Stimulated activated CD4-positive, alpha-beta T cell treated with anti-CD3 and anti-CD28 coated beads, Interleukin-2, amount 100 ng/mL, for 48 hours (primary cell): ENCODE measurements around the gene FAM174B.

Source experiments
- DNase-seq, 2 donors: peaks; one replicate each; pipeline ENCODE4 v3.0.0-alpha.2; 2020

FAM174B gene

DNA sequence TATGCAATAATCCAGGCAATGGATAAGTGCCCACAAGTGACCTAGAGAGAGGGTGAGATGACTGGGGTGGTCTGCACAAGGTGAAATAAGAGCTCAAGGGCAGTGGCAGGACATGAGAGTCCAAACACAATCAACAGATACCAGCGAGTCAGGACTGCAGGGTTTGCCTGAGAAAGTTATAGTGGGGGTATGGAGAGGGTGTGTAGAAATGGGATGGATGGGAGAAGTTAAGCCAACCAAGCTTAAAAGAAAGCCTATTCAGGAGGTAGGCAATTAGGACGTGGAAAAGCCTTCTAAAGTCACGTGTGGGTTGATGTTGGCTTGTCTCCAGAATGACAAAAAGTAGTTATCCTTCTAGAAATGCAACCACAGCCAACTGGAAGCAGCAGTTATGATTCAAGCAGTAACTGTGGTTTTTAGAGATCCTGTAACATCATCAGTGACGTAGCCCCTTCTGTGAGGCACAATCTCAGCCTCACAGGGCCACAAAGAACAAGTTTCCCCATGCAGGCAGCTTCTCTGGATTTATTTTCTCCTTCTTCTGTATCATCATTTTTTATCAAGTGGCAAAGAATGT, 56.1 kb downstream of the FAM174B start:
- DNase-seq: no peak

GRCh38 chr15:92597548-92597947, 58.0 kb downstream of the FAM174B start:
- no peak for DNase-seq

DNA sequence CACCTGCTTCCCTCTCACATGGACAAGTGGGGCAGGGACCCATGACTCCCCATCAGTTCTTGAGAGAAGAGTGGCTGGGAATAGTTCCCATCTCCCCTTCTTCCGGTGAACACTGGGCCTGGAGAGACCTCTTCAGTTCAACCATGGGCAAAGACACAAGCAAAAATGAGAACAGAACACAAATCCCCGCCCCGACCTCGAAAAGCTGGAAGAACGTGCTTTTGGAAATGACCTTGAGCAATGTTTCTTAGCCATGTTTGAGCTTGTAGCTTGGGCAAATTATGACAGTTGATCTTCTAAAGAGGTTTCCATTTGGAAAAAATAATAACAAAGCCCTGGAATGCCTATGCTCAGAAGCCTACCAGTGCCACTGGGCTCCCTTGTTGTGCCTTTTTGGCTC, 59.0 kb downstream of the FAM174B start:
- no peak for DNase-seq

DNA sequence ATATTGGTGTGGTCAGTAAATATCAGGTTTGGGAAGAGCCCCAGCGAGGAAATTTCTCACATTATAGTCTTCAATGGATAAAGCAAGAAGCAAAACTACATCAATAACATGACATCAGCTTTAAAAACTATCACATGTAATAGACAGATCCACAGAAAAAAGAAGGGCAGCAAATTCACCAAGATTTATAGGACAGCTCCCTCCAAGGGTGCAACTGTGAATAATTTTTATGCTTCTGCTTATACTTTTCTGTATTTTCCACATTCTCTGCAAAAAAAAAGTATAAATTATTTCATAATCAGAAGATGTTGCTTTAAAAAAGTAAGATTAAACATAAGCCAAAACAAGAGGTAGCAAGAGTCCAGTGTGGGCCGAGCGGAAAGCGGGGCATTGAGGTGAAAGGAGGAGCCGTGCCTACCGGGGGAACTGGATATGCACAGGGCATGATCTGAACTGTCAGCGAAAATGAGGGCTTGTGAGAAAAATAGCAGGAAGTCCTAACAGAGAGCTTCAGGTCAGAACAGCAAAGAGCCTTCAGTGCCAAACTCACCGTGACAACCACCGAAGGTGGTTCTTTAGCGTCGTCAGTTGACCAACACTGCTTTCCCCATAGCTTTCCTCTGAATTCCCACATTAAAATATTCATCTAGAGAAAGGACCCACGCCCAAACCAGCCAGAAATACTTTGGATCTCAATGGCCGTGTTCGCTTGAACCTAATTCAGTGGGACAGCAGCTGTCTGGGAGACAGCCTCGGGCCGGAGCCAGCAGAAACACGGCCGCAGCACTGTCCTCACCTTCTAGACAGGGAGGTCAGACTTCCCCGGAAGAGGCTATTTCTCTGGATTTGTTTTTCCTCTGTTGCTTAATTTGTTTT, 59.8 kb downstream of the FAM174B start:
- no peak for DNase-seq

GRCh38 chr15:92591275-92591674, 64.3 kb downstream of the FAM174B start:
- DNase-seq: no peak

DNA sequence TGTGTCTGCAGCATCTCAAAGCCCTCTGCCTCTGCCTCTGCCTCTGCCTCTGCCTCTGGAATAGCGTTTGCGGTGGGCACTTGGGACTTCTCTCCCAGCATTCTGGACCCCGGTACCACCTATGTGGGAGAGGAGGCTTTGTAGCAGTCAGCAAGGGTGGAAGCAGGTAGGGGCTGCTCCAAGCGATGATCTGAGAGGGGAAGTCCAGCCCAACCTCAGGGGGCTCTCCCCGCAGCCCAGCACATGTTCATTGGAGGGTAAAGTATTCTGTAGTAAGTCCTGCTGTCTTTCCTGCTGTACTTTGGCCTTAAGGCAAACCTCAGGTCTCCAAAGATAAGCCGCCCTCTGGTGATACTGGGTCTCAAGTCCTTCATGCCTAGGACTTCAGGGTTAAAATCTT, 68.6 kb downstream of the FAM174B start:
- DNase-seq: no peak

DNA sequence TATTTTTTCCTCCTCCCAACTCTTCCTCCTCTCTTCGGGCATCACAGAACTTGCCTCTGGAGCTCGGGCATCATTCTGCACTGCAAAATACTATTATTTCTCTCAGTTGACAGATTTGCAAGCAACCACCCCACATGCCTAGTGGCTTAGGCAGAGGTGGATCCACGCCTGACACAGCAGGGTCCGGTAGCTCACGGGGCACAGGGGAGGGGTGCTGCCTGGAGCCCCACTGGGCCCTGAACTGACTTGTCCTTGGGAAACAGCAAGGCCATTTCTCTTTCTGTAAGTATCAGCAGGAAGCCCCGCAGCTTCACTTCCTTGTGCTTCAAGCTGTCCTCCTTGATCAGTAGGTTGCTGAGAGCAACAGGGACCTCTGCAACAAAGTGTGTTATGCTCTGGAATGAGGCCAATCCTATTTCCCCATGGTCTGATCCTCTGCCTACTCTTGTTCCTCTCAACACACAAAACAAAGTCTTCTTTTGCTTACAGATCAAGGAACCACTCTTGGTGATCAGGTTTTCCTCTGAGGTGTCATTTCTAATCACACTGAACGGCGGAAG, 69.1 kb downstream of the FAM174B start:
- no peak for DNase-seq

GRCh38 chr15:92584105-92584504, 71.5 kb downstream of the FAM174B start:
- no peak for DNase-seq

DNA sequence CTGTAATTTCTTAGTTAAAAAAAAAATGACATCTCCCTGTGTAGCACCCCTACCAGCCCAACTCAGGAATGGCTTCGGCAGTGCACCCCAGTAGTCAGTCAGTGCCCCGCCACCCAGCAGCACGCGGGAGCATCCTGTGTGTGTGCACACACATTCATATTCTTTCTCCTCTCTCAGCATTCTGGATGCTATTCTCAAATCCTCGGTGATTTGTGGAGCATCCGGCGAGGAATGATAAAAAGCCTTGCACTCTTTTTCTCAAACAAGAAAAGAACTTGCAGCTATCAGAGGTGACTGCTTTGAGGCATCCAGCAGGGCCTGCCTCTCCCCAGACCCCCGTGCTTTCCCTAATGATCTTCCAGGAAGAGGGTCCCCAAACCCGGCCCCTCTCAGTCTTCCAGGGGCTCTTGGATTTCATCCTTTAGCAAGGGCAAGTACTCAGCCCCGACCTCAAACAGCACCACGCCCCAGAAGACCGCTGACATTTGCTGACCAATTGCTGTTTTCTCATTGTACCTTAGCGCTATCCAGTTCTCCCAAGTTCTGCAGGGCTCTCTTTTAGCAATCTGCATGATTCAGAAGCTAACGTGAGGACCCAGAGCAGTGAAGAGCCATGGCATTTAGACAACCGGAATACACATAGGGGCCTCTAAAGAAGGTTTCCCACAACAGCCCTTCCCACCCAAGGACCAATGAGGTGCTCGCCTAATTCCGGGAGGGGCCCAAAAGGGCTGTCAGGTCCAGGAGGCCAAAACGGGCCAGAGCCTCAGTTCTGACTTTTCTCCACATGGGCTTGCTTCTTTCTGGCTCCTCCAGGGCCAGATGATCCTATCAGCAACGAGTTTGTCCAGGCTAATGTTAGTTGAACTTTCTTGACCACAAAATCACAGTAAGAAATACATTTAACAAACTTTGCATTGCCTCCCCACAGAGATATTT, 72.2 kb downstream of the FAM174B start:
- DNase-seq: no peak

DNA sequence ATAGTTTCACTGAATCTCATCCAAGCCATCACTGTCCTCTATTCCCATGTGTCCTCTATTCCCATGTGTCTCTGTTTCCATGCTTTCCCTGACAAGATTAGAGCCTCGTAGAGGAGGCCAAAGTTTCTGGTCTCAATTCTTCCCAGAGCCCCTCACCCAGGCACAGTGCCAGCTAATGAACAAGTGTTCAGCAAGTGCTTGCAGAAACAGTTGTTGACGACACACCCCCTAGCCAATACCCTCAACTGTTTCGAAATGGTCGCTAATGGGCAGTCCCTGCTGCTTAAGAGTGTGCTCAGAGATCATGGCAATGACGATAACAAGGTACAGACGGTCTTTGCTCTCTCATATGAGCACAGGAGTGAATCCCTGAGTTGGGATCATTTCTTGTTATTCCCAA, 73.4 kb downstream of the FAM174B start:
- no peak for DNase-seq

GRCh38 chr15:92580933-92581445, 74.6 kb downstream of the FAM174B start:
- DNase-seq: no peak

- DNase-seq: no peak
Measured at GRCh38 chr15:92580521-92580920, 75.1 kb downstream of the FAM174B start.

DNA sequence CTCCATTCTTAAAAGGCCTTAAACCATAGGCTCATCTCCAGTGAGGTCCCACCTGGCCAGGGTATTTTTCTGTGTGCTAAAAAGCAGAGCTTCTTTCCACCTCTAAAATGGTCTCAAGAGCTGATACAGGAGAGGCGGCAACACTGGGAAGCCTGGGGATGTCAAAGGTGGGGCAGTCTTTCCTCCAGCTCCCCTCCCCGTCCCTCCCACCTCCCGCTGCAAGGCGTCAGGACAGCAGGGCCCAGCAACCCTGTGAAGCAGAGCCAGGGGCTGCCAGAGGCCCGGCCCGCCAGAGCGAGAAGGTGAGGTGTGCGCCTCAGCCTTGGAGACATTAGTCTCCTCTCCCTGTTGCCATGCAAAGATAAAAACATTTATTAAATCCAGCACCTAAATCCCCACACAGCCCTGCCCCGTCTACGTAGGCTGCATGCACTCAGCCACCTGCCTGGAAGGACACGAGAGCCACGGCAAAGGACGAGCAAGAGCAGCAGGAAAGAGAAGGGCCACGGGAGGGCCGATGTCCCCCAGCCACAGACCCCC, 75.6 kb downstream of the FAM174B start:
- no peak for DNase-seq

DNA sequence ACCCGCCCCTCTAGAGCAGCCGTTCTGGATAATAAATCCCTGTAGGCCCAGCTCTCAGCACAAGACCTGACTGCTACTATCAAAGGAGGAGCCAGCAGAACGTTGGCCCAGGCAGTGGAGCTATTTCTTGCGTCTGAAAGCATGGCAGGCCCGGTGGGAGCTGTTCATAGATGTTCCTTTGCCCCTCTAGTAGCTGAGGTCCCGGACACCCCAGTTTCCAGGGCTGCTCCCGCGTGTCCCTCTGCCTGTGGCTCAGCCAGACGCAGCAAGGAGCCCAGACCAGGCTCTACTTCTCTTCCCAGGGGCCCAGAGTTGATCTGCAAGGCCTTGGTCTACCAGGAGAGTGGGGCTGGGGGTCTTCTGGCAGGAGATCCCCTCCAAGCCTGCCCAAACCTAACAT, 76.1 kb downstream of the FAM174B start:
- no peak for DNase-seq

DNA sequence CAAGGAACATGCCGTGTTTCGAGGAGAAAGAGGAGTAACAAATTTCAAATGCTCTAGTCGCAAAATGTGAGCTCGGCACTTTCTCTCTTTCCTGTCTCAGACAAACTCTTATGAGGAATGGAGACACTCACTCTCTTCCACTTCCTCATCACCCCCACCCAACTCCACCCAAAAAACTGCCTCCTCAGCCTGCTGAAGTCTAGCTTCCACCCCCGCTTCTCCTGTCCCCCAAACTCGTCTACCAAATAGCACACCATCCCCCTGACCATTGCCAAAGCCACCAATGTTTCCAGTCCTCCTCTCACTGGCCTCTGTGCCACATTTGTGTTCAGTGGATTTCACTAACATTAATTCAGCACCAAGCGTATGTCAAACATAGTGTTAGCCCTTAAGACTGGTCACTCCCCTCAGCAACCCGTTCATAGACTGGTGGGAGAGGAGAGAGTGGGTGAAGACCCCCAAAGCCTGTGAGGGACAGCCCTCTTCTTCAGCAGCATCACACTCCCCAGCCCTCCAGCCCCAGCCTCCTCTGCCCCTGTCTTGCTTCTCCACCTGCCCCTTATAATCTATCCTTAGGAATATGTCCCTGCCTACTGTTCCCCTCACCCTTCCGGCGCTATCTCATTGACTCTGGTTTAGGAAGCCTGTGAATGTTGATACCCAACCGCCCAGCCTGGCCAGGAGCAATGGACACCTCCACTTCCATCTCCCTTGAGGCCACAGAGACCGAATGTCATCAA, 77.3 kb downstream of the FAM174B start:
- DNase-seq: no peak

DNA sequence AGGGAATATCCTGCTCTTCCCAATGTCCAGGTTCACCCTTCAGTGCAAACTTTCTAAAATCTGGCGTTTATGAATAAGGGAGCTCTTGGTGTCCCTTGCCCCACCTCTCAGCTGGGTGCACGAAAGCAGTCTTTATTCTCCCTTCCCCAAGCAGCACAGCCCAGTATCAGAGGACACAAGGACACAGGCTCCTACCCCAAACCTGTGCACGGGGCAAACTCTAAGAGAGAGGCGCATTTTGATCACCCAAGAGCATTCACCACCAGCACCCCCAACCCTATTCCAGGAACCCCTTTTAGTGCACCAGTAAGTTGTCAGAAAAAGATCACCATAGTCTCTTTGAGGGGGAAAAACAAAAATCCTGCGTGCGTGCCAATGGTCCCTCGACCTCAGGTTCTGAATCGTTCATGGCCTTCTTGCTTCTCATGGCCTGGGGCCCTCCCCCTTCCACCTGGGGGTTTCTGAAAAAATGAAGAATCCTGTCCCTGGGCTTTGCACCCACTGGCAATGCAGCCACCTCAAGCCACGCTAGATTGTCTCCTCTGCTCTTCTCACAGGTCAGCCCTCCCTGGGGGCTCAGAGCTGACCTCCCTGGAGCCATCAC, 78.9 kb downstream of the FAM174B start:
- no peak for DNase-seq

DNA sequence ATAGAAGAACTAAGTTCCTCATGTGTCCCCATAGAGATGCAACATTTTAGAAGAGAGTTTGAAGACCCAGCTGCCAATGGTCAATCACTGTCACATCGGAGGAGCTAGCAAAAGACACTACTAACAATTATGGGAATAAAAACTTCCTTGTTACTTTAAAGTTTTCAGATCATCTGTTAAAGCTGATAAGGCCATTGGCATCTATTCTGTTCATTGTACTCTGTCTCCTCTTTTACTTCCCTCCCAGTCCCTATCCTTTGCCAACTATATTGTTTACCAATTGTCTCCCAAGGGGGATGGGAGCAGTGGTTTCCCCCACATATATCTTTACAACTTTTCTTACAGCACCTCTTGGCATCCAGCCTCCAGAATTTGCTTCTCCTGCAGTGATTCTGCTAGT, 81.0 kb downstream of the FAM174B start:
- DNase-seq: no peak

- no peak for DNase-seq
Measured at GRCh38 chr15:92574161-92574560, 81.4 kb downstream of the FAM174B start.

DNA sequence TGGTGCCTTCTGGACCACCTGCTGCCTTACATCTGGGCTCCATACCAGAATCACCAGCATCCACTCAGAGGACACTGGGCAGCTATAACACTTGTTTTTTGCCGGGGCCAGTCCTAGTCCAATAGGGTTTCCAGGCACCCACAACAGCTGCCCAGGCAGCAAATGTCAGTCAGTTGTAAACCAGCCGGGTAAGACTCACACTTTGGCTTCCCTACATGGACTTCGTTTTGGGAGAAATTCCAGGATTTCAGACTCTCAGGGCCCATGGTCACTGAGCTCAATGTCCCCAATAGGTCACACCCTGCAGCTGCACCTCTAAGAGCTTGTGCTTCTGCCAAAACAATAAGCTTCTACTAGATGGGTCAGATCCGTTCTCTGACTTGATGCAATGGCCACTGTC, 83.8 kb downstream of the FAM174B start:
- no peak for DNase-seq

DNA sequence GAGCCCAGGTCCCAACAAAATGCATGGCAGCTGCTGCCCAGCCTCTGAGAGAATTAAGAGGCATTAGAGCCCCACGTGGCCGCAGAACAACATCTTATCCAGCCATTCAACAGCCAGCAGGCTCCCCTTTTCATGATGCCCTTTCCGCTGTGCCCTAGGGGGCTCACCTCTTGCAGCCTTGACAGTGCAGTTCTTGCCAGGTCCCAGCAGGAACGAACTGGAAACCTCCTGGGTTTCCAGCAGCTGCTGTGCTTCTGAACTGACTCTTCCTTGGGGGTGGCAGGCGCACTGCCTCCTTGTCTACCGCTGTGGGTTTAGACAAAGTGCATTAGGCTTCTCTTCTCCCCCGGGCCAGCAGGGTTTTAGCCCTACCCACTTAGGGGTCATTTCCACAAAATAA, 85.2 kb downstream of the FAM174B start:
- no peak for DNase-seq

GRCh38 chr15:92569778-92570177, 85.8 kb downstream of the FAM174B start:
- DNase-seq: no peak
